CD14-positive monocyte (primary cell): Measurements from ENCODE around the gene NDUFB6. TPM values are rescaled to one million over a fixed set of nuclear protein-coding genes. Genes with fewer than 3 reads are reported as not detected.
A peak's percentile ranks its signal among the peaks of the same experiment; 100 is the strongest.
"Not testable (repeated sequence)": the region's sequence is repeated elsewhere in the genome, so short reads cannot be mapped to it uniquely, and the experiment has no call there.

Experiments
- DNase-seq, 3 donors: peaks; one replicate each; pipeline ENCODE4 v3.0.0-alpha.2; 2011 to 2022
- H2AFZ ChIP-seq: 2 replicates; pipeline ENCODE4 v1.6.0; 2012; ENCODE audit warnings: mild to moderate bottlenecking, low read depth, low read length, inconsistent platforms; ENCODE audit not compliant: insufficient read depth, poor library complexity, severe bottlenecking
- H3K27ac ChIP-seq, 2 donors: 1 replicate in 1 of 2; 2 replicates in 1 of 2; pipeline ENCODE4 v1.5.1; 2012 to 2013; ENCODE audit warnings: low read length in 2 of 2, control low read depth in 1 of 2, inconsistent platforms in 1 of 2, low read depth in 1 of 2, mild to moderate bottlenecking in 1 of 2
- H3K27me3 ChIP-seq, 2 donors: one replicate each; pipeline versions ENCODE4 v1.6.0 to v1.6.1; 2011 to 2013; ENCODE audit warnings: low read length in 2 of 2; ENCODE audit not compliant: control insufficient read depth in 2 of 2, insufficient read depth in 2 of 2
- H3K36me3 ChIP-seq, 2 donors: replicated peaks in 1 of 2; 1 replicate in 1 of 2; 2 replicates in 1 of 2; pipeline versions ENCODE4 v1.5.1 to v1.6.1; 2012 to 2013; ENCODE audit warnings: low read length in 2 of 2, control low read depth in 1 of 2, inconsistent platforms in 1 of 2, mild to moderate bottlenecking in 1 of 2; ENCODE audit not compliant: insufficient read depth in 2 of 2, control insufficient read depth in 1 of 2
- H3K4me1 ChIP-seq, 2 donors: 1 replicate in 1 of 2; 2 replicates in 1 of 2; pipeline versions ENCODE4 v1.5.1 to v1.6.1; 2012 to 2013; ENCODE audit warnings: low read length in 2 of 2, control low read depth in 1 of 2, inconsistent platforms in 1 of 2, mild to moderate bottlenecking in 1 of 2, moderate library complexity in 1 of 2; ENCODE audit not compliant: insufficient read depth in 2 of 2, control insufficient read depth in 1 of 2
- H3K4me2 ChIP-seq: replicated peaks from 2 replicates; pipeline ENCODE3; 2012; ENCODE audit warnings: low read length, moderate library complexity, mild to moderate bottlenecking; ENCODE audit not compliant: poor library complexity, severe bottlenecking; ENCODE audit errors: extremely low read depth
- H3K4me3 ChIP-seq, 3 experiments: fragments of 200-600 bp in 1 of 3; sonication (generic) in 1 of 3; replicated peaks in 1 of 3; 1 replicate in 2 of 3; 2 replicates in 1 of 3; pipeline ENCODE4 v1.5.1; 2011 to 2013; ENCODE audit warnings: low read length in 3 of 3, mild to moderate bottlenecking in 3 of 3, control low read depth in 2 of 3, low read depth in 2 of 3, inconsistent platforms in 1 of 3, moderate library complexity in 1 of 3
- H3K79me2 ChIP-seq: 2 replicates; pipeline ENCODE4 v1.6.0; 2012; ENCODE audit warnings: mild to moderate bottlenecking, control low read depth, inconsistent platforms, low read length, moderate library complexity; ENCODE audit not compliant: insufficient read depth
- H3K9ac ChIP-seq: 2 replicates; pipeline ENCODE4 v1.6.0; 2017; ENCODE audit warnings: low read length, mild to moderate bottlenecking; ENCODE audit not compliant: insufficient read depth, poor library complexity, severe bottlenecking
- H3K9me3 ChIP-seq, 2 donors: replicated peaks in 1 of 2; 1 replicate in 1 of 2; 2 replicates in 1 of 2; pipeline versions ENCODE4 v1.5.1 to v1.6.1; 2012 to 2013; ENCODE audit warnings: low read length in 2 of 2, control low read depth in 1 of 2; ENCODE audit not compliant: control insufficient read depth in 1 of 2, insufficient read depth in 1 of 2
- H4K20me1 ChIP-seq: 2 replicates; pipeline ENCODE4 v1.6.0; 2012; ENCODE audit warnings: mild to moderate bottlenecking, low read length, control low read depth, moderate library complexity; ENCODE audit not compliant: insufficient read depth
- H3K27ac Mint-ChIP-seq, 7 donors: one replicate each; pipeline ENCODE4 v1.8.0; 2020; ENCODE audit warnings: mild to moderate bottlenecking in 7 of 7, mixed read lengths in 7 of 7, moderate library complexity in 6 of 7, inconsistent platforms in 2 of 7
- H3K27me3 Mint-ChIP-seq, 3 donors: one replicate each; pipeline ENCODE4 v1.8.0; 2021 to 2022; ENCODE audit warnings: low read depth in 3 of 3, mild to moderate bottlenecking in 3 of 3, mixed read lengths in 3 of 3, moderate library complexity in 3 of 3, inconsistent platforms in 1 of 3
- H3K36me3 Mint-ChIP-seq, 2 donors: one replicate each; pipeline ENCODE4 v1.8.0; 2020; ENCODE audit warnings: mixed read lengths in 2 of 2, inconsistent platforms in 1 of 2, mild to moderate bottlenecking in 1 of 2
- H3K4me1 Mint-ChIP-seq: one replicate; pipeline ENCODE4 v1.8.0; 2020; ENCODE audit warnings: mild to moderate bottlenecking, mixed read lengths
- H3K4me3 Mint-ChIP-seq, 2 donors: one replicate each; pipeline ENCODE4 v1.8.0; 2020; ENCODE audit warnings: mild to moderate bottlenecking in 2 of 2, mixed read lengths in 2 of 2, moderate library complexity in 1 of 2
- H3K9me3 Mint-ChIP-seq, 7 donors: one replicate each; pipeline ENCODE4 v1.8.0; 2020 to 2022; ENCODE audit warnings: mixed read lengths in 7 of 7, mild to moderate bottlenecking in 6 of 7, moderate library complexity in 6 of 7, inconsistent platforms in 2 of 7
- CTCF ChIP-seq: fragments of 200-600 bp; IDR thresholded peaks from one replicate; pipeline ENCODE4 v1.8.0; 2022; ENCODE audit warnings: antibody characterized with exemption, mild to moderate bottlenecking
- WGBS: methylation state at CpG from one replicate; pipeline ENCODE4 v1.1.5; 2013; ENCODE audit warnings: missing lambda C conversion rate; ENCODE audit not compliant: insufficient coverage; 5-methylcytosine and 5-hydroxymethylcytosine counted together
- intact Hi-C, 2 donors: fragments of 100-400 bp; cut with micrococcal nuclease; formaldehyde crosslinking; loops; one replicate each; pipeline versions ENCODE4 v1.15.0 to v1.15.1; 2023
- polyA plus RNA-seq, 3 donors: library from polyadenylated mRNA; depleted of rRNA in 1 of 3; unstranded in 2 of 3; stranded (reverse) in 1 of 3; fragments of 300-500 nt in 2 of 3; fragments of >200 nt in 1 of 3; fragmentation: Illumina TruSeq in 2 of 3; gene quantifications; 1 replicate in 2 of 3; 2 replicates in 1 of 3; pipeline ENCODE4 v1.2.3, GENCODE V29; 2012 to 2021

NDUFB6 gene
- polyA plus RNA-seq, 3 donors, result 16.2 to 88.2 (median 77.6) TPM

DNA sequence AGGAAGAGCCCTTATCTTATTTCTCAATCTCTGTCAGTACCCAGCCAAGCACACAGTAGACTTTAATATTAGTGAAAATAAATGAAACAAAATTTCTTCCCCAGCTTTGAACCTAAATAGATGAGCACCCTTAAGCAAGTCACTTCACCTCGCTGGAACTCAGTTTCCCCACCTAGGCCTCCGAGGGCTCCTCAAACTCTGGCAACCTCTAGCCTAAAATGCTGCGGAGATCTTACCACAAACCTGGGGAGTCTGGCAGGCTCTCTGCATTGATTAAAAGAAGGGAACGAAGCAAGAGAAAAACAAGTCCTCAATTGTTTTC is 47.3 kb downstream of the NDUFB6 start:
- peaks cover 10 to 16% of the 10 kb centered on the region in 2 donors for H3K36me3 Mint-ChIP-seq
- peaks cover 0 to 3% (median 0%) of the 10 kb centered on the region in 3 donors for H3K27me3 Mint-ChIP-seq
- Histone ChIP-seq H3K36me3 (no peaks in the 10 kb centered on the region), H3K4me2 (peak overlapping the region; percentile 88), H3K9ac (peak overlapping the region; percentile 73), H3K79me2 (peaks cover 37% of the 10 kb centered on the region), H3K27ac (peak overlapping the region; percentile 76 to 95), H3K4me3 (peak overlapping the region; percentile 81 to 98 (median 91)), H3K4me1 (peaks cover 20 to 29% of the 10 kb centered on the region in 2 donors), H3K9me3 (no peaks in the 10 kb centered on the region), H4K20me1 (peaks cover 36% of the 10 kb centered on the region), H3K27me3 (no peaks in the 10 kb centered on the region), H2AFZ (peak overlapping the region; percentile 98)
- H3K9me3 Mint-ChIP-seq, result peaks cover 0 to 6% (median 2%) of the 10 kb centered on the region in 7 donors
- H3K27ac Mint-ChIP-seq, result peak overlapping the region; percentile 91 to 97 (median 95)
- H3K4me1 Mint-ChIP-seq, result peaks cover 42% of the 10 kb centered on the region
- TF ChIP-seq CTCF, result no peak
- peak in 1 of 3 donors; percentile 4 for DNase-seq
- H3K4me3 Mint-ChIP-seq, result peak overlapping the region; percentile 96 to 98
- intact Hi-C loops, result loop anchor here in 1 of 2 donors (10.0 kb wide), 1 partner anchor 49 kb away; the partner anchor contains the start of gene NDUFB6
- WGBS, result 0% methylated on average over 1 of the region's 4 CpGs

DNA sequence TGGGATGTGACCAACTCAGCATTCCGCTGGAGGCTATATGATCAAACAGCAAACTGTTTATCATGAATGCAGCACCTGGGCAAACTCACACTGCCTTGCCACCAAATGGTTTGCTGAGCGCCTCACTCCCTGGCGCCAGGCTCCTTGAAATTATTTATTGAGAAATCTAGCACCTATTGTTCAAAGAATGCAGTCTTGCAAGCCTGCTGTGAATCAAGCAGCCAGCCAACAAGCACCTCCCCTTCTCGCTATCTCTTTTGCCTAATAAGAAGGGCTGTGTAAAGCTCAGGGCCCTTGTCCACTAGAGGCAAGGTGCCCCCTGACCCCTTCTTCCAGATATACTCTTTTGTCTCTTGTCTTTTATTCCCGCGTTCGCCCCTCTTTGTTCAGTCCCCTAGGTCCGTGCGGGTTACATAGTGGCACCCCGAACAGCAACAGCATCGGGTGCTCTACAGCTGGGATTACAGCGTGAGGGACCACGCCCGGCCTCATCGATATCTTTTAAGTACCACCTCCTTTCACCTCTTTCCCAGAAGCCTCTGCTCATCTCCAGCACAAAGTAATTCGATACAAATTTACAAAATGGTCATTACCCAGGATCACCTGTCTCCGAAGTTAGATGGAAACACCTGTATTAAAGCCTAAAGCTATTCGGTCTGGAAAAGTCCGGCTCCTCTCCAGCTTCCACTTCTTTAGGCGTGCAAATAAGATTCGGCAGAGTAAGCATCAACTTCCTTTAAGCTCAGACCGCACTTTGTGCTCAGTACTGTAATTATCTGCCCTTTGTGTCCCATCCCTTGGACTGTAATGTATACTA is 47.9 kb downstream of the NDUFB6 start:
- H3K79me2 ChIP-seq, result peaks cover 43% of the 10 kb centered on the region
- Mint-ChIP-seq H3K4me1 (peaks cover 42% of the 10 kb centered on the region), H3K27me3 (peaks cover 0 to 3% (median 0%) of the 10 kb centered on the region in 3 donors), H3K4me3 (peak overlapping the region; percentile 96 to 98), H3K9me3 (peaks cover 0 to 6% (median 3%) of the 10 kb centered on the region in 7 donors), H3K27ac (peak overlapping the region; percentile 91 to 97 (median 95)), H3K36me3 (peaks cover 10 to 17% of the 10 kb centered on the region in 2 donors)
- H3K27me3 ChIP-seq, result no peaks in the 10 kb centered on the region
- peak overlapping the region; percentile 98 for H2AFZ ChIP-seq
- H3K36me3 ChIP-seq, result no peaks in the 10 kb centered on the region
- peak overlapping the region; percentile 81 to 98 (median 91) for H3K4me3 ChIP-seq
- intact Hi-C loops, result loop anchor here in 1 of 2 donors (10.0 kb wide), 1 partner anchor 50 kb away; the partner anchor contains the start of gene NDUFB6
- H4K20me1 ChIP-seq, result peaks cover 42% of the 10 kb centered on the region
- H3K4me1 ChIP-seq, result peaks cover 20 to 29% of the 10 kb centered on the region in 2 donors
- H3K27ac ChIP-seq, result peak overlapping the region; percentile 76 to 95
- peak overlapping the region; percentile 73 for H3K9ac ChIP-seq
- whole genome bisulfite sequencing, result 33% methylated on average over 19 of the region's 22 CpGs
- H3K9me3 ChIP-seq, result no peaks in the 10 kb centered on the region
- no peak for TF ChIP-seq CTCF
- peak; percentile 3 to 28 (median 27) for DNase-seq
- H3K4me2 ChIP-seq, result peak overlapping the region; percentile 88

DNA sequence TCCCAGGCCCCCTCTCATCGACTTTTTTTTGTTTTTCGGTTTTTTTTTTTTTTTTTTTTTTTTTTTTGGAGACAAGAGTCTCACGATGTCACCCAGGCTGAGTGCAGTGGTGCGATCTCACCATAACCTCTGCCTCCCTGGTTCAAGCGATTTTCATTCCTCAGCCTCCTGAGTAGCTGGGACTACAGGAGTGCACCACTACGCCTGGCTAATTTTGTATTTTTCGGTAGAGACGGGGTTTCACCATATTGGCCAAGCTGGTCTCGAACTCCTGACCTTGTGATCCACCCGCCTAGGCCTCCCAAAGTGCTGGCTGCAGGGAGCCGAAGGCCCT is 48.4 kb downstream of the NDUFB6 start:
- WGBS, result 98% methylated on average over 11 of the region's 11 CpGs
- H3K4me1 ChIP-seq, result peaks cover 20 to 29% of the 10 kb centered on the region in 2 donors
- intact Hi-C loops, result loop anchor here in 1 of 2 donors (10.0 kb wide), 1 partner anchor 50 kb away; the partner anchor contains the start of gene NDUFB6
- peak overlapping the region; percentile 88 for H3K4me2 ChIP-seq
- peaks cover 46% of the 10 kb centered on the region for H4K20me1 ChIP-seq
- peak overlapping the region in 1 of 3 experiments; percentile 98 for H3K4me3 ChIP-seq
- H3K9me3 Mint-ChIP-seq, H3K27me3 ChIP-seq, H3K36me3 ChIP-seq, H3K9me3 ChIP-seq, H3K9ac ChIP-seq, DNase-seq, H2AFZ ChIP-seq, H3K27me3 Mint-ChIP-seq, H3K27ac ChIP-seq: not testable (repeated sequence)
- Mint-ChIP-seq H3K36me3 (peaks cover 10 to 17% of the 10 kb centered on the region in 2 donors), H3K4me1 (peaks cover 42% of the 10 kb centered on the region), H3K27ac (peak overlapping the region in 2 of 7 donors; percentile 27 to 95), H3K4me3 (peak overlapping the region; percentile 96 to 98)
- H3K79me2 ChIP-seq, result peaks cover 45% of the 10 kb centered on the region
